HG02852 (cell line): ENCODE results near the gene MMP24.
"Not testable (repeated sequence)": the region's sequence is repeated elsewhere in the genome, so short reads cannot be mapped to it uniquely, and the experiment has no call there.

Source experiments
- ATAC-seq: cut with Tn5 transposase; IDR thresholded peaks from one replicate; pipeline ENCODE4 v1.9.1; 2021; ENCODE audit warnings: mild to moderate bottlenecking, moderate library complexity; ENCODE audit not compliant: unreplicated experiment

MMP24 gene

DNA sequence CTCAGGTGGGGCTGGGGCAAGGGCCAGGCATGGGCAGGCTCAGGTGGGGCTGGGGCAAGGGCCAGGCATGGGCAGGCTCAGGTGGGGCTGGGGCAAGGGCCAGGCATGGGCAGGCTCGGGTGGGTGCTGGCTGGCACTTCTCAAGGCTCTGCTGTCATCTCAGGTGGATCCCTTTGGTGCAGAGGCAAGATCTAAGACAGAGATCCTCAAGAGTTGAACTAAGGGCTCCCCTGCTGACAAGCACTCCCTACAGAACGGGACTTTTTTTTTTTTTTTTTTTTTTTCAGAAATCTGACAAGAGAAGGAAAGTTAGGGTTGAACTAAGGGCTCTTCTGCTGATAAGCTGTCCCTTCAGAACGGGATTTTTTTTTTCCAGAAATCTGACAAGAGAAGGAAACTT lies 26.5 kb downstream of the MMP24 start:
- no peak for ATAC-seq

DNA sequence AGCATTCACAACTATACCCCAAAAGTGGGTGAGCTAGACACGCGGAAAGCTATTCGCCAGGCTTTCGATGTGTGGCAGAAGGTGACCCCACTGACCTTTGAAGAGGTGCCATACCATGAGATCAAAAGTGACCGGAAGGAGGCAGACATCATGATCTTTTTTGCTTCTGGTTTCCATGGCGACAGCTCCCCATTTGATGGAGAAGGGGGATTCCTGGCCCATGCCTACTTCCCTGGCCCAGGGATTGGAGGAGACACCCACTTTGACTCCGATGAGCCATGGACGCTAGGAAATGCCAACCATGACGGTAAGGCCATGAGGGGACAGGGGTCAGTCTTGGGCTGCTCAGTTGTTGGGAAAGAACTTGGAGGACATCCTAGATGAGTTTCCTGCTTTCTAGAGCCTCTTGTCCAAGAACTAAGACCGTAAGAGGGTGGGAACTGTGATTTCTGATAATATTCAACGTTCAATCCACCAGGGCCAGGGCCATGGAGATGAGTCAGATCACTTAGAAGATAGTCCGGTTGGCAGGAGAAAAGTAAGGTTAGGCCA lies 28.0 kb downstream of the MMP24 start:
- ATAC-seq, result no peak

DNA sequence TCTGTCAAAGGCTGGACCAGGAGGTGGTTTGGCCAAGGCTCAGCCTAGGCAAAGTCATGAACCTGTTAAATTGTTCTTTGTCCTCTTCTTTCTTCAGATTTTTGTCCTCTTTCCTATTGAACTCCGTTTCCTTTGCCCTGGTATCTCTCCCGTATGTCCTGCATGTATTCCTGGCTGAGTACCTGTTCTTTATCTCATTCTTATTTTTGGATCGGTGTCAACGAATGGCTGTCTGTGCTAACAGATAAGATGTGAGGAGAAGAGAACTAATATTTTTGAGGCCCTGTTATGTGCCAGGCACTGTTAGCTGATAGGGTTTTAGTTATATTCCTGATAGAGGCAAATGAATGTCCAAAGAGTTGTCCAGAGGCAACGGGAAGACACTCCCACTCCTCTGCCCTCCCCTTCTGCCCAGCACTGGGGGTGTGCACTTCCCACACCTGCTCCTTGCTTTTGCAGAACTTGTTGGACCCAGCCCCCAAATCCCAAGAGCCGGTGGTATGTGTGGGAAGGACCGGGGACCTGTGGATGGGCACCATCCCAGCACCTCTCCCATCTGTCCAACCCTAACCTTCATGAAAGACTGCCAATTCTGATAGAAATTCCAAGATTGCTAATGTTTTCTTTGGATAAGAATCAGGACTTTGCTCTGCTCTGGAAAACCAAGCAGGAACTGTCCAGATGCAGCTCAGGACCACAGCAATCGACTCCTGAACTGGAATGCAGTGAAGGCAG lies 30.9 kb downstream of the MMP24 start:
- ATAC-seq, result no peak

DNA sequence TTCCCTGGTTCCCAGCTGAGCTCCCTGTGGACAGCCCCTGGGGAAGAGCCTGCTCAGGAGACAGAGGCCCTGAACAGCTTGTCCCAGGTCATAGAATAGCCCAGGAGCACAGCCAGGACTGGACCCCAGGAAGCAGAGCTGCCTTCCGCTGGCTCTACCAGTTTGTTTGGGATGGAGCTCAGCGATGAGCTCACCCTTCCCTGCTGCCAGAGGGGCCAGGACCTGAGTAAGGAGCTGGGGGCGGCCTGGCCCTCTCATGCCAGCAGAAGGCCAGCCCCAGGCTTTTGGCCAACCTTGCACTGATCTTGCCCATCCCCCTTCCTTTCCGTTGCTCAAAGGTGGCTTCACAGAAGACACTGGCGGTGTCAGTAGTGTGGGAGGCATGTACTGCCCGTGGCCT lies 33.9 kb downstream of the MMP24 start:
- no peak for ATAC-seq

DNA sequence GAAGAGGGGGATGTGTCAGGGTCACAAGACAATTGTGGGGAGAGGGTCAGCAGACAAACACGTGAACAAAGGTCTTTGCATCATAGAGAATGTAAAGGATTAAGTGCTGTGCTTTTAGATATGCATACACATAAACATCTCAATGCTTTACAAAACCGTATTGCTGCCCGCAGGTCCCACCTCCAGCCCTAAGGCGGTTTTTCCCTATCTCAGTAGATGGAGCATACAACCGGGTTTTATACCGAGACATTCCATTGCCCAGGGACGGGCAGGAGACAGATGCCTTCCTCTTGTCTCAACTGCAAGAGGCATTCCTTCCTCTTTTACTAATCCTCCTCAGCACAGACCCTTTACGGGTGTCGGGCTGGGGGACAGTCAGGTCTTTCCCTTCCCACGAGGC lies 35.8 kb downstream of the MMP24 start:
- not testable (repeated sequence) for ATAC-seq

DNA sequence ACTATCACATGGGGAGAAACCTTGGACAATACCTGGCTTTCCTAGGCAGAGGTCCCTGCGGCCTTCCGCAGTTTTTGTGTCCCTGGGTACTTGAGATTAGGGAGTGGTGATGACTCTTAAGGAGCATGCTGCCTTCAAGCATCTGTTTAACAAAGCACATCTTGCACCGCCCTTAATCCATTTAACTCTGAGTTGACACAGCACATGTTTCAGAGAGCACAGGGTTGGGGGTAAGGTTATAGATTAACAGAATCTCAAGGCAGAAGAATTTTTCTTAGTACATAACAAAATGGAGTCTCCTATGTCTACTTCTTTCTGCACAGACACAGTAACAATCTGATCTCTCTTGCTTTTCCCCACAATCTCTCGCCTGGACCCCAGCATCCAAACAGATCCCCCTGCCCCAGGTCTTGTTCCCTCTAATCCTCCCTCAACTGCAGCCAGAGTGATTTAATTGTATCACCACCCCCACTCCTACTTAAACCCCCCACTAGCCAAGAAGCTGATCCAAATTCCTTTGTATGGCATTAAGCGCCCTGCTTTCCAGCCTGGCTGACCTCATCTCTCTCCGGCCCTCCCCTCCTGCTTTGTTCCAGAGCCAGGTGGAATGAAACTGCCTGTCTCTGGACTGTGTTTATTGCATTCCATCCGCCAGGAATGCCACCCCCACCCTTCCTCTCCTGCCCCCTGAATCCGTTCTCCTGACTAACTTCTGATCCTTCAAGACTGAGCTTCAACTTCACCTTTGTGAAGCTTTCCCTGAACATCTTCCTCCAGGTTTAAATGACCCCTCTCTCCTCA lies 36.4 kb downstream of the MMP24 start:
- not testable (repeated sequence) for ATAC-seq

DNA sequence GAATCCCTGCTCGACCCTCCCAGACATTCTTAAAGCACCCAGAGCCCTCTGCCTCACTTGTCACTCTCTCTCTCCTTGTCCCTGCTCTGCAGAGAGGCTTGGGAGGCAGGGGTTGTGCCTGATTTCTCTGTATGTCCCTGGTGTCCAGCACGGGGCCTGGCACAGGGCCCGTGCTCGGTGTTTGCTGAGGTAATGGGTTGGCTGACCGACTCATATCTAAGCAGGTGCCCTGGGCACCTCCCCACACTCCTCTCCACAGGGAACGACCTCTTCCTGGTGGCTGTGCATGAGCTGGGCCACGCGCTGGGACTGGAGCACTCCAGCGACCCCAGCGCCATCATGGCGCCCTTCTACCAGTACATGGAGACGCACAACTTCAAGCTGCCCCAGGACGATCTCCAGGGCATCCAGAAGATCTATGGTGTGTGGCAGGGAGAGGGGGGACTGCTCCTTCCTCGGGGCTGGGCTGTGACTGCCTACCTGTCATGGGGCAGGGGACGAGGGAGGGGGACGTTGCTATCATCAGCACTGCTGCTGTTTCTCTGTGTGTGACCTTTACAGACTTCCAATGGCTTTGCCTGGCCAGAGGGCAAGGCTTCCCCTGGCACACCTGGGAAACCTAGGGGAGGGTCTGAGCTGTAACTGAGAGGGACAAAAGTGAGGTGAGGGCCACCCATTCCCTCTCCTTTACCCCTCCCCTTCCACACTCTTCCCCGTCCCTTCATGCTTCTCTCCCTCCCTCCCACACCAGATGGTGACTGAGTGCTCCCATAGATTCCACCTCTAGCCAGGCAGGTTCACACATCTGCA lies 37.2 kb downstream of the MMP24 start:
- no peak for ATAC-seq

DNA sequence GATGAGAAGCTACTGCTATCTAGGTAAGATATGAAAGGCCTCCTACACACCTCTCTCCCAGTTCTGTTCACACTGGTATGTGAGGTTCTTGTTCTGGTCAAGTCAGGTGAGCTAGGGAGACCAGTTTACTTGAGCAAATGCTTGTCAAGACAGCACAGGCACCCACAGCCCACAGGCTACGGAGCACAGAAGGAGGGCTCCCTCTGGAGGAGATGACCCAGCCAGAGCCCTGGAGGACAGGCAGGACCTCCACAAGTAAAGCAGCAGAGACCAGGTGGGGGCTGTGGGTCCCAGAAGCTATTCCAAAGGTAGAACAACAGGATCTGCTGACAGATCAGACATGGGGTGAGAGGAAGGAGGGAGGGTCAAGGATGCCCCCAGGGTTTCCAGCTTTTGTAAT lies 38.3 kb downstream of the MMP24 start:
- ATAC-seq, result no peak

DNA sequence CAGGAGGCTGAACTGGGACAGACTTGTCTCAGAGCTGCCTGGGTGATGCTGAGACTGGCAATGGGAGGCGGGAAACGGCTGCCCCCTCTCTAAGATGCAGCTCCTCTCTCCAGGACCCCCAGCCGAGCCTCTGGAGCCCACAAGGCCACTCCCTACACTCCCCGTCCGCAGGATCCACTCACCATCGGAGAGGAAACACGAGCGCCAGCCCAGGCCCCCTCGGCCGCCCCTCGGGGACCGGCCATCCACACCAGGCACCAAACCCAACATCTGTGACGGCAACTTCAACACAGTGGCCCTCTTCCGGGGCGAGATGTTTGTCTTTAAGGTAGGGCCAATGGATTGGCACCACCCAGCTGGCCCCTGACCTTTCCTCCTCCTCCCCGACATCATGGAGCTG lies 40.6 kb downstream of the MMP24 start:
- no peak for ATAC-seq

DNA sequence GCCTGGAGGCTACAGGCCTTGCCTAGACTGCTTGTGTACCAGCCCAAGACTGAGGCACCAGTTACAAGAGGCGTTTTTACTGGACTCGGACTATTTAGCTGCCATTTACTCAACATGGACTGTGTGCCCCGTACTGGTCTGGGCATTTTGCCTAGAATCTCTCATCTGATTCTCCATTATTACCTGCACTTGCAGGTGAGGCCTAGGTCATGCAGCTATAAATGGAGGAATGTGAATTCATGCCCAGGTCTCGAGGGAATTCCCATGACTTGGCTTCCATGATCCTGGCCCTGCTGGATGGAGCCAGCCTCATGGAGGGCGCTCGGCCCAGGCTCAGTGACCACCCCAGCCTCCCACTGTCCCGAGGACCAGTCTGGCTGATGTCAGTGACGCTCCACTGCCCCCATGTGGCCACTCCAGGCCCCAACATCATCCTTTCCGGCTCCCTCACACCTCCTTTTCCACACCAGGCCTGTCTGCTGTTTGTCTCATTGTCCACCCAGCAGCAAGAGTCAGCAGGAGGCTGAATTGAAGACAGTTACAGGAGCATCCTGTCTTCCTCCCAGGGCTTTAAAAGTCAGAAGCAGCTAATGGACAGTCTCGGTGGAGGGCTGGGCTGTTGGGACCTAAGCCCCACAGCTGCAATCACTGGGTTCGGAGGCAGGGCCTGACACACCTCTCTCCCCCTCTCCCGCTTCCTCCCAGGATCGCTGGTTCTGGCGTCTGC lies 42.7 kb downstream of the MMP24 start:
- ATAC-seq, result no peak

DNA sequence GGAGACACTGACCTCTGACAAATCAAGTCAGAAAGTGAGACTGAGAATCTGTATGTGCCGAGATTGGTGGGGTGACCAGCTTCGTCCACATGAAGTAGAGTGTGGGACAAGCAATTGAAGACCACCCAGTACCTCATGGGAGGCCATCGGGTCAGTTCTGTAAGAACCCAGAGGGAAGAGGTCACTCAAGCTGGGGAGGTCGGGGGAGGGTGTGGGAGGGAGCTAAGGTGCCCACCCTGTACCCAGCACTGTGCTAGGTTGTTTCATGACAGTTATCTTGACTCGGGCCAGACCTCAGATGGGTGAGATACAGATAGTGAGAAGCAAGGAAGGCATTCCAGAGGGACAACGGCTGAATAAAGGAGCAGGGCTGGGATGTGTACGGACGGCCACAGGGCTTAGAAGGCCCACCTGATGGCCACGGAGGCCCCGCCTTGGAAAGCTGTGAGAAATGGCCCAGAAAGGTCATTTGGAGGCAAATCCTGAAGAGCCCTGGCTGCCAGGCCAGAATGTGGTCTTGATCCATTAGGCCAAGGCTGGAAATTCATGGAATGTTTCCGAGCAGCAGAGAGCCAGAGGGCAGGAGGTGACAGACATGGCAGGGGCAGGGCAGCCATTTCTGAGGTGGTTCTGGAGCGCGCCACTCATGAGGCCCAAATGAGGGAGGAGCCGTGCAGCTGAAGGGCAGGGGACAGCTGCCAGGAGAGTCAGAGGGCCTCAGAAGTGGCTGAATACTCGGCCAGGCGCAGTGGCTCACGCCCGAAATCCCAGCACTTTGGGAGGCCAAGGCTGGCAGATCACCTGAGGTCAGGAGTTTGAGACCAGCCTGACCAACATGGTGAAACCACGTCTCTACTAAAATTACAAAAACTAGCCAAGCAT lies 43.8 kb downstream of the MMP24 start:
- ATAC-seq, result no peak

DNA sequence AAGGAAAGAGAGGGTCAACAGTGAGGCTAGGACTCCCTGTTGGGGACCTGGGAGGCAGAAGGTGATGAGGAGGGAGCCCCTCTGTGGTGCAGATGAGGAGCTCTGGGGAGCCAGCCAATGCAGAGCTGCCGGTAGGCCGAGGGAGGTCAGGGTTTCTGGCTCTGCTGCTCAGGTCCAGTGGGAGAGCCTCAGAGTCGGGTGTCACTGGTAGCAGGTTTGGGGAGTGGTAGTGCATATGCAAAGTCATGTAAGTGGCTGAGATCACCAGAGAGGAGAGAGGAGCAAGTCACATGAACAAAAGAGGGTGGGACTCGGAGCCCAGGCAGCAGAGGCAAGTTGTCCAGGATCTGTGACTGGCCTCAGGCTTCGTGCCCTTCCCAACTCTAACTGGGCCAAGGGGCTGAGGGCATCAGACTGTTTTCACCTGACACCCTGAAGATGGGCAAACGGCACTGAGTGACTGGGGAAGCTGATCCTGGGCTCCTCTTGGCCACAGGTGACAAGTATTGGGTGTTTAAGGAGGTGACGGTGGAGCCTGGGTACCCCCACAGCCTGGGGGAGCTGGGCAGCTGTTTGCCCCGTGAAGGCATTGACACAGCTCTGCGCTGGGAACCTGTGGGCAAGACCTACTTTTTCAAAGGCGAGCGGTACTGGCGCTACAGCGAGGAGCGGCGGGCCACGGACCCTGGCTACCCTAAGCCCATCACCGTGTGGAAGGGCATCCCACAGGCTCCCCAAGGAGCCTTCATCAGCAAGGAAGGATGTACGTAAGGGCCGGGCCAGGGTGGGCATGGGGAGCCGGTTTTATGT lies 44.8 kb downstream of the MMP24 start:
- no peak for ATAC-seq

DNA sequence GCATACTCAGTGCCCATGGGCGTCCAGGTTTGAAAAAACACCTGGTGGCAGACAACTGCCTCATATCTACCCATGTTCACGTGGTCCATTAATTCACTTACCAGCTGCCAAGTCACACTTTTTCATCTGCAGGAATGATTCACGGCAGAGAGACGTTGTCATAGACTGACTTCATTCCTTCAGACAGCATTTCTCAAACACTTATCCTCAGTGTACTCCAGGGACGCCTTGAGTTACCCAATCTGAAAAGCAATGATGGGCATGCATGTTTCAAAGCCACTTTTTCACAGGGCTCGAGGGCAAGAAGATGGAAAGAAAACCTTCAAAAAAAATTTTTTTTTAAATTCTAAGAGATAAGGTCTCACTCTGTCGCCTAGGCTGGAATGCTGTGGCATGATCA lies 45.4 kb downstream of the MMP24 start:
- no peak for ATAC-seq

DNA sequence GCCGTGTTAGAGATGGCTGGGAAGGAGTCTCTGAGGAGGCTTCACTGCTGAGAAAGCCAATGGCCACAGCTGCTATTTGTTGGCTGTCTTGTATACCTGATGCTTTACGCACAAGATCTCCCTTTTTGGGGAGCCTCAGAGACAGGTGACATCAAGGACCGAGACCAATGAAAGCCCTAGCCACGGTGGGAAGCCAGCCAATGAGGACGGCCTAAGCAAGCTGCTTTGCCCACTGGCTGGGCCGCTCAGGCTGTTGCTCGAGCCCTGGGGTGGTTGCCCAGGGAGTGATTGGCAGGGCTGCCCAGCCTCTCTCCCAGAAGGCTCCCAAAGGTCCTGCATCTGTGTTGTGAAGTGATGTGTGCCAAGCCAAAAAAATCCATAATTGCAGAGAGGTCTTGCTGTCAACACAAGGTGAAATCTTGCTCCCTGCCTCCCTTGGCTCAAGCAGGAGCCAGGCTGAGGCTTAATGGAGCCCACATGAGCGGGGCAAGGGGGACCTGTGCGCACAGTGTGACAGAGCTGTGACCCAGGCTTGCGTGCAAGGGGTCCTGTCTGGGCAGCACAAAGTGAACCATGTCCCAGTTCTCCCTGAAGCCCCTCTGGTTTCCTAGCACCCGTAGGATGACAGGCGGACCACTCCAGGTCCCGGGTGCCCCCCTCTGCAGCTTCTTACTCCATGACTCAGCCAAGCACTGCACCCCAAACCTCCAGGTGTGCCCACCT lies 47.1 kb downstream of the MMP24 start:
- no peak for ATAC-seq

DNA sequence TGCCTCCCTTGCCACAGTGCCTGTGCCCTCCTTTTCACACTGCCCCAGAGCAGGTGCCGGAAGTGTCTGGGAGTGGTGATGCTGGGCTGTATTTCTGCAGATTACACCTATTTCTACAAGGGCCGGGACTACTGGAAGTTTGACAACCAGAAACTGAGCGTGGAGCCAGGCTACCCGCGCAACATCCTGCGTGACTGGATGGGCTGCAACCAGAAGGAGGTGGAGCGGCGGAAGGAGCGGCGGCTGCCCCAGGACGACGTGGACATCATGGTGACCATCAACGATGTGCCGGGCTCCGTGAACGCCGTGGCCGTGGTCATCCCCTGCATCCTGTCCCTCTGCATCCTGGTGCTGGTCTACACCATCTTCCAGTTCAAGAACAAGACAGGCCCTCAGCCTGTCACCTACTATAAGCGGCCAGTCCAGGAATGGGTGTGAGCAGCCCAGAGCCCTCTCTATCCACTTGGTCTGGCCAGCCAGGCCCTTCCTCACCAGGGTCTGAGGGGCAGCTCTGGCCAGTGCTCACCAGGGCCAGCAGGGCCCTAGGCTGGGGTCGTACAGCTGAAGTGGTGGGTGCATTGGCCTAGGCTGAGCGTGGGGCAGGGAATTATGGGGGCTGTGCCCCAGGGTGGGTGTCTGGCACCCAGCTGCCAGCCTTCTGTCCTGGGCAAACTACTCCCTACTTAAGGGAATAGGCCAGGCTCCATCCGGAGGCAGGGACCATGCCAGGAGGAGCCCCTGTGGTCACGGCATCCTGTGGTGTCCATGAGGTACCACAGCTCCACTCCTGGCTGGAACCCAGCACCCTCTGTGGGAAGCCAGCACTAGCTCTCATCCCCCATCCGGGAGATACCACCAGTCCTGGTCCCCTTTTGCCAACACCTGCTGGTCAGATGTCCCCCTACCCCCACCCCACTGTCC lies 47.9 kb downstream of the MMP24 start:
- no peak for ATAC-seq

DNA sequence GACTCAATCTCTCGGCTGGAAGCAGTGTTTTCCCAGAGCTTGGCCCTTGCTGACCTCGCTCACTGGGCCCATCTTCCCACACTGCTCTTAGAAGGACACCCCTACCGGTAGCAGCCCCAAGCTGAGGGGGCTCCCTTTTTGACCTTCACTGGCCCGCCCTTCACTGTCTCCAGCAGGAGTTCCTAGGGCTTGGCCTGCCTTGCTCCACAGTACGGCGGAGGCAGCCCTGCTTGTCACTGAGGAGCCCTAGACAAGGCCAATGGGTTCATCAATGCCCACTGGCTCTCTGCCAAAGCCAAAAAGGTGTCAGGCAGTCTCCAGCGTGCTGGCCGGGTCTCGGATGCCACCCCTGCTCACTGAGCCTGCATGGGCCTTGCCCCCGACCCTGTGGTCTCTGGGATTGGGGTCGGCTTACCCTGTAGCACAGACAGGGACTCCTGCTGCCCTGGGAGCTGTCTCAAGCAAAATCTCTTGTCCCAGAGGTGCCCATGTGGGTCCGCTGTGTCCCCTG lies 49.3 kb downstream of the MMP24 start:
- no peak for ATAC-seq

DNA sequence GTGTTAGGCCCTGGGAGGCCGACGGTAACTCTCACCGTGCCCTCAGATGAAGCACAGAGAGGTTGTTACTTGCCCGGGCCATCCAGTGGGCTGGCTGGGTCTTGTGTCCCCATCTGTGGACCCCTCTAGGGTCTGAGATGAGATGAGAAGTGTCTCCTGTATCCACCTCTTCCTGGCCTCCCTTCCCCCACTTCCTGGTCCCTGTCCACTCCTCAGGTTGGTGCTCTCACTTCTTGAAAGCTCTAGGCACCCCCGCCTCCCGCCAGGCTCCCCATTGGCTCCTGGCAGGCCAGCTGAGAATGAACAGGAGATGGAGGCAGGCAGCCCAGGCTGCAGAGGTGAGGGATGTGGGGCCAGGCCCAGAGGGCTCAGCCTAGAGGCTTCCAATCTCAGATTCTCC lies 49.9 kb downstream of the MMP24 start:
- no peak for ATAC-seq
